NCI-H146 (cell line): Measurements from ENCODE around the gene SRRM3.
"Not testable (repeated sequence)": the region's sequence is repeated elsewhere in the genome, so short reads cannot be mapped to it uniquely, and the experiment has no call there.

ENCODE experiments used
- DNase-seq: peaks from one replicate; lab custom pipeline; 2025; lab: John Stamatoyannopoulos, UW

Gene SRRM3

DNA sequence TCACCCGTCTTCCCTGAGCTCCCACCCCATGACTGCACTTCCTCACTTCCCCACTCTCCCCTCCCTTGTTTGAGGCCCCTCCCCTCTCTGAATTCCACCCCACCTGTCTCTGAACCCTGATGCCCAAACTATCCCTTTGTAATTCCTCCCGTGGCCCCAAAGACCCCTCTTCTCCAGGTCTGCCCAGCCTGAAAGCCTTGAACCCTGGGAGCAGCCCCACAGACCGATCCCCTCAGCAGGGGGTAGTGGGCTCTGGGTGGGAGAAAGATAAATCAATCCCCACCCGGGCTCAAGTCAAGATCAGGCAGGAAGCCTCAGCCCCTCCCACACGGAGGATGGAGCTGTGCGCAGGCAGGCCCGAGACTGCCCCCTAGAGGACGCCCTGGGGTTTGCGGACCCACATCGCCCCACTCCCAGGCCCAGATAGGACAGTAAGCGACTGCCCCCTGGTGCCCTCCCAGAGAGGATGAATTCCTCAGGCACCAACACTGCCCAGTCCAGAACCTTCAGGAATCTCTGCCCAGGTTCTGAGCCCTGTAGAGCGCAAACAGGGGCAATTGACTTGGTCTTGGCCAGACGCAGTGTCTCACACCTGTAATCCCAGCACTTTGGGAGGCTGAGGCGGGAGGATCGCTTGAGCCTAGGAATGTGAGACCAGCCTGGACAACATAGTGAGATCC is 112.5 kb downstream of the SRRM3 start:
- peak; percentile 92 for DNase-seq

DNA sequence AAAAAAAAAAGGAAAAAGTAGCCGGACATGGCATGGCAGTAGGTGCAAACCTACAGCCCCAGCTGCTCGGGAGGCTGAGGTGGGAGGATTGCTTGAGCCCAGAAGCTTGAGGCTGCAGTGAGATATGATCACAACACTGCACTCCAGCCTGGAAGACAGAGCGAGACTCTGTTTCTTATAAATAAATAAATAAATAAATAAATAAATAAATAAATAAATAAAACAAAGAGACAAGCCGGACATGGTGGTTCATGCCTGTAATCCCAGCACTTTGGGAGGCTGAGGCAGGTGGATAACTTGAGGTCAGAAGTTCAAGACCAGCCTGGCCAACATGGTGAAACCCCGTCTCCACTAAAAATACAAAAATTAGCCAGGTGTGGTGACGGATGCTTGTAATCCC is 113.0 kb downstream of the SRRM3 start:
- DNase-seq: not testable (repeated sequence)

DNA sequence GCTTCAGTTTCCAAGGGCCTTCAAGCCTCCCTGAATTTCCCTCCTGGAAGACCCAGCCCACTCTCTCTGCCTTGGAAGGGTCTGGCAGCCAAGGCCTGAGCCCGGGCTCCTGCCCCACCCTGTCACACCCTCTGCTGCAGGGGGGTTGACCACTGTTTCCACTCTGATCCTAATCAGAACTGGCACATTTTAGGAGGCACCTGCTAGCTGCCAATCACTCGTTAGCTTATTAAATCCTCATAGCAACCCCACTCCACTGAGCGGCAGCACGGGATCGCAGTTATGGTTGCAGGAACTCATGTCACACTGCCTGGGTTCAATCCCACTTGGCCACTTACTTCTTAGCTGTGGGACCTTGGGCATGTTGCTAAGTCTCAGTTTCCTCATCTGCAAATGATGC is 113.7 kb downstream of the SRRM3 start:
- no peak for DNase-seq

DNA sequence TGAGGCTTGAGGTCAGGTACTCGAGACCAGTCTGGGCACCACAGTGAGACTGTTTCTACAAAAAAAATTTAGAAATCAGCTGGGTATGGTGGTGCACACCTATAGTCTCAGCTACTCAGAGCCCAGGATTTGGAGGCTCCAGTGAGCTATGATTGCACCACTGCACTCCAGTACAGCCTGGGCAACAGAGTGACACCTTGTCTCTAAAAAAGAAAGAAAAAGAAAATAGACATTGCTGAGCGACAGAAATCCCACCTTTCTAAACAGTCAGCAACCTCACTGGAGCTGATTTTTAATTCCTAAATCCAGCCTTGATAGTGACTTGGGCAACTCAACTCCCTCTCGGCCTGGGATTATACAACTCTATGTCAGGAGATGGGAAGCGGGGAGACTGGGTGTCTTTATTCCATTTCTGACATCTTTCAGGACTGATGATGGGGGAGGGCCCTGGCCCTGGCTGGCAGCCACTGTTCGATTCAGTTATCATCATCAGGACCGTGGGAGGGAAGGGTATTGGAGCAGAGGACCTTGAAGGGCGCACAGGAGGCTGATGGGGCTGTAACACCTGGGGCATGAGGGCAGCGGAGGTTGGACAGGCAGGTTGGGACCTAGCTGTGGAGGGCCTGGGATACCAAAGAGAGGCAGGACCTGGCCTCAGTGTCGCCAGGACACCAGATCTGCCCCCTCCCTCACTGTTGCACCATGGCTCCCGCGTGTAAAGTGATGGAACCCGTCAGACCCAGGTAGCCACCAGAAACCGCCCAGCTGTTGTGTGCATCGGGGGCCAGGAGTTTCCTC is 115.5 kb downstream of the SRRM3 start:
- DNase-seq: peak; percentile 64

DNA sequence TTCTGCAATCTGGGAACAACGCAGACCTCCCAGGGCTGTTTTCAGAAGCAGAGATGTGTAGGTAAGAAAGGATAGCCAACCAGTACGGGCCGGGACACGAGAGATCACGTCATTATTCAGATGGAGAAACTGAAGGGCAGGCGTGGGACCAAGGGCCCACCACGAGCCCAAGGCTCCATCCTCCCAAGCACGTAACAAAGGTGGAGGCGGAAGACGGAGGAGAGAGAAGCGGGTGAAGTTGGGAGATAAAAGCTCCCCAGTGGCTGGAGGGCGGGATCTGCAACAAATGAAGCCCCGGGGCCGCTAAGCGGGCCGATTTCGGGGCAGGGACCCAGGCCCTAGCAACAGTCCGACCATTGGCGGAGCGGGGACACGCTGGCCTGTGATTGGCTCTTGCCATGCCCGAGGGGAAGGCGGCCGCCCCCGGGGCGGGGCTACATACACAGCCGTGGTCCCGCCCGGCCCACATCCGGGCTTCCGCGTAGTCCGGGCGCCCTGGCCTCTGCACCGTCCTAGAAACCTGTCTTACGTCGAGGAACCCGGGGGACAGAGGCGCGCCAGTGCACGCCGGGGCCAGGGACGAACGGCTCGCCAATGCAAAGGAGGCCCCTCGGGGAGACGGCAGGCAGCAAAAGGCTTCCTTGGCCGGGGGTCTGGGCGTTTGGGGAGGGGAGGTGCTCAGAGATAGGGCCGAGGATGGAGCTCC is 116.2 kb downstream of the SRRM3 start:
- DNase-seq: peak; percentile 98

DNA sequence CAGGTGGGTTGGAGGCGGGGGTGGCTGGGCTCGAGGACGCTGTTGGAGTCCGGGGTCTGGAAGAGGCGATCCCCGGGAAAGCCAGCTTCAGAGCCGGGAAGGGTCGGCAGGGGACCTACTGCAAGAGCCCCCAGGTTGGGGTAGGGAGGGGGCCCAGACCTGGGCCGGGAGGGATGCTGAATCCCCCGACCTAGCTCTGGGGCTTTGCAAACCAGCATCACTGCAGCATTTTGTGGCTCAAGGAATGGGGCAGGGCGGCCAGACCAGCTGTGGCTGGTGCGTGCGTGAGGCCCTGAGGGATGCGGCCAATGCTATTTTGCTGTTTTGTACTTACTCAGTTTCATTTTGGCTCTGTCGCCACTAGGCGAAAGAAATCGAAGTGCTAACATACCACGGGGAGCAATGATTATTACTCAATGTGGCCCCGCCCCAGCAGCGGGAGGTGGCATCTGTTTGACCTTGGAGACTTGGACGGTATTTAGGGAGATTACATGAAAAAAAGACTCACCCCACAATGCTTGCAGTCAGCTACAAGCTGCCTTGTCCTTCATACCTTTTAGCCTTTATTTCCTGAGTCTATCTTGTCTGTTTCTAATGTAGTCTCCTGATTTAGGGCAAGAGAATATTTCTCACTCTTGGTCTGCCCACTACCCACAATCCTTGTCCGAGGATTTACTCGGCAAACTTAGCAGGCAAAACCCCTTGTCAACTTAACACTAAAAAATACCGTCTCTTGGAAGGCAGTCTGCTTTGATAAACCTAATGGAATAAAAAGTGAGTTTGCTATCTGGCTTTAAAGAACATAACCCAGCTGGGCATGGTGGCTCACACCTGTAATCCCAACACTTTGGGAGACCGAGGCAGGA is 117.0 kb downstream of the SRRM3 start:
- peak; percentile 76 for DNase-seq

DNA sequence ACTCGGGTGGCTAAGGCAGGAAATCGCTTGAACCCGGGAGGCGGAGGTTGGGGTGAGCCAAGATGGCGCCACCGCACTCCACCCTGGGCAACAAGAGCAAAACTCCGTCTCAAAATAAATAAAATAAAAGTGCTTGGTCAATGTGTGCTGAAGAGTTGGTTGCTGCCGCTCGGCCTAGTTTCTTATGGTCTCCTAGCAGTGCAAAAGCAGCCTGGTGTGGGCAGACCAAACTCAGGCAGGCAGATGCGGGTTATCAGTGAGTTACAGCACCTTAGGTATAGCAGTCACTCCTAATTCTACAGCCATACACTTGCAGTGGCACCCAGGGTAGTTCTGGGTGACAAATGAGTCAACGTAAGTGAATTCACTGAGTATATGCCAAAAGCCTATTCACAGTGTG is 123.4 kb downstream of the SRRM3 start:
- DNase-seq: no peak

DNA sequence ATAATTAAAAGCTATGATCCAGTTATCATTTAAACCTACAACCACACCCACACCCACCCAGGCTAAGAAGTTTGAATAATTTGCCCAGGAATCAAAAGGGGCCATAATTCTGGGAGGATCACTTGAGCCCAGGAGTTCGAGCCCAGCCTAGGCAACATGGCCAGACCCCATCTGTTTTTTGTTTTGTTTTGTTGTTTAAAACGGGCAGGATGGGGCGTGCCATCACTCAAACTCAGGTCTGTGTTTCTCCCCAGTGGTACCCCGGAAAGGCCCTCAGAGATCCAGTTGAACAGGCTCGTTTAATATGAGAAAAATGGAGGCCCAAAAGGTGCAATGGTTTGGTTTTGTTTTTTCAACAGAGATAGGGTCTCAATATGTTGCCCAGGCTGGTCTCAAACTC is 124.1 kb downstream of the SRRM3 start:
- DNase-seq: no peak

DNA sequence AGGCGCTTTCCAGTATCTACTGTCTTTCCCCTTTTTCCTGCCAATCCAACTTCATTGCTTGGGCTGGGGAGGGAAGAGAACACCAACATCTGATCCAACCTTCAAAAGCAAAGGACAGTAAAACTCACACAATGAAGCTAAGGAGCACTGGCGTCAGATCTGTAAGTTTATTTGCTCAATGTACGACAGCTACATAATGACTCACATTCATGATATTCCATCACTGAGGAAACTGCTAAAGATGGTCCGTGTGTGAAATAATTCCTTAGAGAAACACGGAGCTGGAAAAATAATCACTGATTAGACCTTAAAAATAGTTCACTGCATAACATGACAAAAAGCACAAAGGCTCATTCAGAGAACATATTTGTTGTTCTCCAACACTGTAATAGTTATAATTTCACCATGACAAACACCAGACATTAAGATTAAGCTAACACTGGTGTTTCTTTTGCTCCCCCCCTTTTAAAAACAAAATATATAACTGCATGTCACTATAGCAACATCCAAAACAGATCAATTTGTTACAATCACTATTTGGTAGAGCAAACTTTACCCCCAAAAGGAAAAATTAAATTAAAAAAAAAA is 125.0 kb downstream of the SRRM3 start:
- DNase-seq: no peak

DNA sequence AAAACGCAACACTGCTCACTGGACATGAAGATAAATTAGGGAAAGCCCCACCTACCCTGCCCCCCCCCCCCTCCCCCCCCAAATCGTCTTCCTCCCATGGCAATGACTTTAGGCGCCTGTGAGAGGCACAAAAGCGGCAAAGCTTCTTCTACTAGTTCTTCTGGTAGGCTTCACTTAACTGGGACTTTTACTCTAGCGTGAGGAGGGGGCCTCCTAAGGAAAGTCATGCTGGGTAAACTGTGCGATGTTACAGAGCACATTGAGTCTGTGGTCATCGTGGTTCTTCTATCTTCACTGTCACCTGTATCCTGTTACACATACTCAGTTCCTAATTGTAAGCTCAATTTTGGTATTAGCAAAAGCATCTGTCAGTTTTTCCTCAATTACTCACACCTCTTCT is 125.9 kb downstream of the SRRM3 start:
- no peak for DNase-seq

DNA sequence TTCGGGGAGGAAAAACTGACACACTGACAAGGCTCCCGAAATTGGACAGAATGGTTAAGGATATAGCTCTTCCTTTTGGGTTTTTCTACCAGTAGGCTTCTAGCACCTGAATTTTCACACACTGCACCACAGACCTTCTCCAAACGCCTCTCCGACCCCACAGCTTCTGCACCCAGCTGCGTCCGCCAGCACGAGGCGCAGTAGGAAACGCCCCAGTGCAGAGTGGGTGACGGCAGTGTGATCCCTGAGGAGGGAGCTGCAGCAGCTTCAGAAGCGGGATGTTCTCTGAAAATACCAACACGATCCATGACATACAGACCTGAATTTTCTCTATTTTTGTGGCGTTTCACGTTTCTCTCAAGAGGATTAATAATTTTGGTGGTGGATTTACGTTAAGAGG is 126.7 kb downstream of the SRRM3 start:
- DNase-seq: no peak

DNA sequence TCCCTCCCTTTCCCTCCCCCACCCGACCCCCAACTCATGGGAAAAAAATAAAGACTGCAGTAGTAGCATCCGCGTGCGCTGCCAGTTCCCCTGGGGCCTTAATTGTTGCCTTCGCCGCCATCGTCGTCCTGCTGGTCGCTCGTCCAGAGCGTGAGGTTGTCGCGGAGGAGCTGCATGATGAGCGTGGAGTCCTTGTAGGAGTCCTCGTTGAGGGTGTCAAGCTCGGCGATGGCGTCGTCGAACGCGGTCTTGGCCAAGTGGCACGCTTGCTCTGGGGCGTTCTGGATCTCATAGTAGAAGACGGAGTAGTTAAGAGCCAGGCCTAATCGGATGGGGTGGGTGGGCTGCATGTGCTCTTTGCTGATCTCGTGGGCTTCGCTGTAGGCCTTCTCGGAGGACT is 127.8 kb downstream of the SRRM3 start:
- no peak for DNase-seq

DNA sequence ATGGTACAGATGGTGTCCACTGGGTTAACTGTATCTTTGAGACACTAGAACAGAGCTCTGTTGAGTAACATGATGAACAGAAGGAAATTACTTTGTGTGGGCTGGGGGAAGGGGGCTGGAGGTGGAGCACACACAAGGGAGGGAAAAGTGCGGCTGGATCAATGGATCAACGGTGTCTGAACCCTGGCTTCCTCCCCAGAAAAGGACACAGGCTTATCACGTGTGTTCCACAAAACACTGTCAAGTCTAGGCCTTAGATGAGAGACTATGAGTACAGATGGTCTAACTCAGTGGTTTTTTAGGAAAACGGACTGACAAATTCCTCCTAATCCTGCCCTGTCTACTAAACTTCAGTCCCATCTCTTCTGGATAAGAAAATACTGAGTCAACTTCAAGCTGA is 128.6 kb downstream of the SRRM3 start:
- no peak for DNase-seq

DNA sequence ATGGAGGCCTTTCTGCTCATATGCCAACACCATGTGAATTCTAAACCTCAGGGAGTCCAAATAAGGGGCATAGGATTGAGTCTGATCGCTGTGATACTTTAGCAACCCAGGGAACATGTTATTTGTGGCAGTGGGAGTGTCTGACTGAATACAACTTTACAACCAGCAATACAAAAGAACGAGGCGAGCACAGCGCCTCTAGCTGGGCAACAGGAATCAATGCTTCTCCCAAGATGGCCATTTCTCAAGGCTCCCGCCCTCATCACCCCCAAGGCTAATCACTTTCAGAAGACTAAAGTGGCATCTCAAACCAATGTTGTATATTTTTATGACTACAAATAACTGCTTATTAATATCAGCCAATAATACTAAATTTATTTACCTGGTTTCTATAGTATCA is 129.0 kb downstream of the SRRM3 start:
- DNase-seq: no peak

DNA sequence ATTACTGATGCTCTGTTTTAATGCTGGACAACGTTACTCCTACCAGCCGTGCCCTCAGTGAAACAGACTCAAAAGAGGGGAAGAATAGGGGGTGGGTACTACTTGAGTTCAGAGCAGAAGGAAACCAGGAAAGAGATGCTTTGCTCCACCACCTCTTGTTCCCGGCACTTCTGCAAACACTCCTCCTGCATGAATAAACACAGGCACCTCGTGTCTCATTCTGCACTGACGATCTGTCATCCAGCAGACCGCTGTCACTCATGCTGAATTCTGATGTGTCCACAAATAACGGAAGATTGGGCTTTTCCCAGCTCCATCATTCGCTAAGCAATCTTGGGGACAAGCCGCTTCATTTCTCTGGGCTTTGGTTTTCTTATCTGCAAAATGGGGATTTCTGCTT is 130.4 kb downstream of the SRRM3 start:
- no peak for DNase-seq

DNA sequence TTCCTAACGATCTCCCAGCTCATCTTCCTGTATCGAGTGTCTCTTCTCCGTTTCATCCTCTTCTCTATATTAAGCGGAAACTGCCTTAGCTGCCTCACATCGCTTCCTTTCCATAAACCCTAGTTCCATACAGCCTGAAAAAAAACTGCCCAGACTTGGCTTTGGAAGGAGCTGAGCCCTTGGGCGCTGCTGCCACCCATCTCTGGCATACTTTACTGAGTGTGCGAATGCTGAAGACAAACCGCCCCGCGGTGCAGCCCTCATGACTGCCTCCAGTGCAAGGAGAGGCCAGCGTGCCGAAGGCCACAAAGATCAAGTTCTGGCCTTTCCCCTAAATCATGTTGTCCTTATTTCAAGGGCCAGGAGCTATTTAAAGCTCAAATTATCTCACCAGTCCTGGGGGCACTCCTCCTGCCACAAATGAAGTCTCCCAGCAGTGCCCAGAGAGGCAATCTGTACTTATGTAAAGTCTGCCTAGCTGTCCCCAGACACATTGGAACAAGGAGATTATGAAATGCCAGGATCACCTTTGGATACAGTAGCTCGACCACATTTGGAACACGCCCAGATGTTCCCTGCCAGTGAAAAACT is 131.9 kb downstream of the SRRM3 start:
- DNase-seq: no peak

DNA sequence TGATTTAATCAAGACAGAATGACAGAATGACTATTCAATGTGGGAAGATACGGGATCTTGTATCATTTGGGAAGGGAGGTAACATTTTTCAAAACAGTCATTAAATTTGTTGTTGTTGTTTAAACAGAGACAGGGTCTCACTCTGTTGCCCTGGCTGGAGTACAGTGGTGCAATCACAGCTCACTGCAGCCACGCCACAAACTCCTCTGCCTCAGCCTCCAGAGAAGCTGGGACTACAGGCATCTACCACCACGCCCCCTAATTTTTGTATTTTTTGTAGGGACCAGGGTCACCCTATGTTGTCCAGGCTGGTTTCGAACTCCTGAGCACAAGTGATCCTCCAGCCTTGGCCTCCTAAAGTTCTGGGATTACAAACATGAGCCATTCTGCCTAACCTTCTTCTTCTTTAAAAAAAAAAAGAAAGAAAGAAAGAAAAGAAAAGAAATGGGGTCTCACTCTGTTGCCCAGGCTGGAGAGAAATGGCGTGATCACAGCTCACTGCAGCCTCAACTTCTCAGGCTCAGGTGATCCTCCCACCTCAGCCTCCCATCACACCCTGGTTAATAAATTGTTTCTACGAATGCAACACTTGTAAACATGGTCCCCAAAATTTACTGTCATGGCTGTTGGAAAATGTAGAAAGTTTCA is 132.7 kb downstream of the SRRM3 start:
- DNase-seq: no peak

DNA sequence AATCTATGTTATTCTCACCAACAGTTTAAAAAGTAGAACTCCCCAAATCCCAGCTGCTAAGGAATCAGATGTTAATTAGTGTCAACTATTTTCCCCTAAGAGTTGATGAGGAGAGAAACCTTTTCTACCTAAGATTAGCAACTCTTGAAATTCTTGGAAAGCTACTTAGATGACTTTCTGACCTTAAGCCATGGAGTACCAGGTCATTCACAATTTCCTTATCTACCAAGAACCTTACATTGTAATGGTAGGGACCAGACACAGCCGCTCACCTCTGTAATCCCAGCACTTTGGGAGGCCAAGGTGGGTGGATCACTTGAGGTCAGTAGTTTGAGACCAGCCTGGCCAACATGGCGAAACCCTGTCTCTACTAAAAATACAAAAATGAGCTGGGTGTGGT is 133.7 kb downstream of the SRRM3 start:
- not testable (repeated sequence) for DNase-seq

DNA sequence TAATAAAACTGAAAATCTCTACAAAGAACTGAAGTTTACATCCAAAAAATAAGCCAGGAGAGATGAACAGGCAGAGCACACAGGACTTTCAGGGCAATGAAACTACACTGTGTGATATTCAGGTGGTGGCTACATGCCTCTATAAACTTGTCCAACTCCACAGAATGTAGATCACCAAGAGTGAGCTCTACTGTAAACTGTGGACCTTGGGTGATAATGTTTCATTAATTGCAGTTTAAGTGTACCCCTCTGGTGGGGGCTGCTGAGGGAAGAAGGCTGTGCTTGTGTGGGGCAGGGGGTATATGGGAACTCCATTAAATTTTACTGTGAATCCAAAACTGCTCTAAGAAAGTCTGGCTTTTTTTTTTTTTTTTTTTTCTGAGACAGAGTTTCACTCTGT is 134.4 kb downstream of the SRRM3 start:
- DNase-seq: no peak
